ENCODE measurements around the gene TMOD4.

TMOD4 gene

DNA sequence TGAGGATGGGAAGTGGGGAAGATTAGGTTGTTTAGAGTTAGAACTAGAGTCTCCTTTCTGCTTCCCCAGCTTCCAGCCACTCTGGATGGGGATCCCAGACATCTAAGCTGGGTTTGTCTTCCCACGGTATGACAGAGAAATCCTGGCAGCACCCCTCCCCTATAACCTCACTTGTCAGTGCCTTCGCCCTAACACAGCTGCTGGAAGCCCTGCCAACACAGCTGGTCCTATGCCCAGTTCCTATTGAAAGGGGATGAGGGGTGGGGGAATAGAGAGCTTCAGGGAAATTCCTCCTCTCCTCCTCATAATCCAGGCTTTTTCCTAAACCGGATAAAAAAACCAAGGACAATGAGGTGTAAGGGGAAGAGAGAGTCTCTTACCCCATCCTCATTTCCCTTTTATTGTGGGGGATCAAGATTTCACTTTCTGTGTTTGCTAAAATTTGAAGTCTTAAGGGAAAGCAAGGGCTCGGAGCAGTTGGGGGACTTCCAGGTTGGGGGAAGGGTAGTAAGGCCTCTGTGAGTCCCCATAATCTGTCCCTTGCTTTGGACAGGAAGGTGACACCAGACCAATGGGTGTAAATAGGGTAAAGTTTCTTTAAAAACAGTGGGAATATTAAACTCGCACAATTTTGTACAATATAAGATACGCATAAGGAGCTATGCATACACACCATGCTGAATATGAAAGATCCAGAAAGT lies 590 bp downstream of the TMOD4 start:
- DNase-seq: no peak

DNA sequence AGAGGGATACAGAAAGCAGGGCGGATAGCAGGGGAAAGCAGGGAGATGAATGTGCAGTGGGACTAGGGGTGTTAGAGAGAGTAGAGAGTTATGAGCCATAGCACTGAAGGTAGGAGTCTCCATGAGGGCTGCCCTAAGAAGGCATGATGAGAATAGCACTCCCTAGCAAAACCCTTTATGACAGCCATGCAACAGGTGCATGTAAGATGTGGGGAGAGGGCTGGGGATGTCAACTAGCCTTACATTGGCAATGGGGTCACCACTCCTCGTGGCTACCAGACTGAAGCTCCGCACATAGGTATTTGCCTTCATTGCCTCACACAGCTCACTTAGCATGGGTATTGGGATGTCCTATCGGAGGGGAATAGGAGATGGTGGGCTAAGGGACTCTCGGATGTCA lies 4.6 kb downstream of the TMOD4 start:
- no peak for DNase-seq

DNA sequence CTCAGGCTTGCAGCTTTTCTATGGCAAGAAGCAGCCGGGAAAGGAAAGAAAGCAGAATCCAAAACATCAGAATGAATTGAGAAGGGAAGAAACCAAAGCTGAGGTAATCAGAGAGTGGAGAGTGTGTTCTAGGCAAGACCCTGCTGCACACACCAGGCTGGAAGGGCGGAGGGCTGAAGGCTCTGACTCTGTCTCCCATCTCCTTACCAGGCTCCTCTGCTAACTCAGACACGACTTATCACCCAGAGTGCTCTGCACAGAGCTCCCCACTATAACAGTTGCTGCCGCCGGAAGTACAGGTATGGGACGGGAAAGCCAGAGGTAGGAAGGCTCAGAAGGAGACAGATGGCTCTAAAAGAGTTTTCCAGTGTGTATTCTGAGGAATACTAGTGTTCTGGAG lies 8.7 kb downstream of the TMOD4 start:
- no peak for DNase-seq

DNA sequence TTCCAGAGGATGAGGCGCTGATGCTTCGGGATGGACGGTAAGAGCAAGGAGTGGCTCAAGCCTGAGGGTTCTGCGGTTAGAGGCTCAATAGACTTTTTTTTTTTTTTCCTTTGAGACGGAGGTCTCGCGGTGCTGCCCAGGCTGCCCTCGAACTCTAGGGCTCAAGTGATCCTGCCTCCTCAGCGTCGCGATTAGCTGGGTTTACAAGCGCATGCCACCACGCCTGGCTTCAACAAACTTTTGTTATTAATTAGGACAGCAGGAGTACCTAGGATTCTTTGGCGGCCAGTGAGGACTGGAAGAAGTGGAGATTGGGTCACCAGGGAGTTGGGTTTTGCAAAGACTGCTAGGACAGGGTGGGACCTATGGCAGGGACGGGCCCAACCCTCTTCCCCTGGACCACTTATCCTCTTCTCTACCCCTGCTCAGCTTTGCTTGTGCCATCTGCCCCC lies 9.2 kb downstream of the TMOD4 start:
- peak; percentile 69 for DNase-seq

DNA sequence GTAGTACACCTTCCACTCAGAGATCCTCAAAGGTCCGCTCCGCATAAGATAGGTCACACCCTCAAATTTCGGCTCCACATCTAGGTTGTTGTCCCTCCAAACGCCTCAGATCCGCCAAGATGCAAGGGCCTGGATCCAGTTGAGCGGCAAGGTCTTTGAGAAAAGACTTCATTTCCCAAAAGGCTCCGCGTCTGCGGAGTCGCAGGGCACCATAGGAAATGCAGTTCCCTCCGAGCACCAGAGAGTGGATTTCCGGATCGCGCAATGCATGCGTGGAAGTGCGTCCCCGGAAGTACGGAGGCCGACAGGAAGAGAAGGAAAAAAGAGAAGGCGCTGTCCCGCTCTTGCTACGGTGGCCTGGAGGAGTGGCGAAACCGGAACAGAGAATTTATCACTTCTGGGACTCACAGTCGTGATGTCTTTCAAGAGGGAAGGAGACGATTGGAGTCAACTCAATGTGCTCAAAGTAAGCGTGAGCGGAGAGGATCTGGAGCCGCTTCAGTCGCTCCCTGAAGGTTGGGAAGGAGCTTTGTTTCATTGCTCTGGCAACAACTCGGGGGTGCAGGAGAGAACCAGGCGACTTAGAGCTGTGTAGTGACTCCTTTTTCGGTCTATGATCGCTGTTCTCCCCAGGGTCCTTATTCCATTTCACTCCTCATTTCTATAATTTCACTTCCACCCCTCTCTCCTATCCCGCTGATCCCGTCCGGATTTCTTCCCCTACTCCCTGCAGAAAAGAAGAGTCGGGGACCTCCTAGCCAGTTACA lies 9.9 kb downstream of the TMOD4 start, which contains the start of the genes LYSMD1 and SCNM1:
Gene LYSMD1, minus strand, starts transcription at position 165 of the 767 bp plus-strand sequence. CDS start 644 bp downstream, outside the sequence.
Gene SCNM1, plus strand, starts transcription at position 407 of the 767 bp plus-strand sequence. Its CDS starts 9 bp downstream, at position 416.
- peak; percentile 99 for DNase-seq

DNA sequence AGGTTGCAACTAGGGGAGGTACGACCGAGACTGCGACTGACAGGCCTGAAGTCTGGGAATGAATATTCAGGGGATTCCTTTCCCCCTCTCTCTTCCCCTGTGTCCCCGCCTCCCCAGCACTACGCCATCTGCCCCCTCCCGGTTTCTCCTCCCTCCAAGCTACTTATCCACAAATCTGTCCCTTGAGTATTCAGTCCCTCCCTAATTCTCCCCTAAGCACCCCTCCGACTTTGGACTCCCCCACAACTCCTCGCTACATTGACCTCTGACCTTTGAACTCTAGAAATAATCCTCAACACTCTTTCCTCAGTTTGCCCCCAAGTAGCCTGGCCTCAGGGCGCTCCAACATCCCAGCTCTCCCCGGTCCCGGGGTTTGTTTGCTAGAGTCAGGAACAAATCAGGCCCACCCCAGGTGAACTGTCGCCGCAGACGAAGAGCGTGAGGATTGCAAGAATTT lies 10.5 kb downstream of the TMOD4 start:
- DNase-seq: peak; percentile 16

DNA sequence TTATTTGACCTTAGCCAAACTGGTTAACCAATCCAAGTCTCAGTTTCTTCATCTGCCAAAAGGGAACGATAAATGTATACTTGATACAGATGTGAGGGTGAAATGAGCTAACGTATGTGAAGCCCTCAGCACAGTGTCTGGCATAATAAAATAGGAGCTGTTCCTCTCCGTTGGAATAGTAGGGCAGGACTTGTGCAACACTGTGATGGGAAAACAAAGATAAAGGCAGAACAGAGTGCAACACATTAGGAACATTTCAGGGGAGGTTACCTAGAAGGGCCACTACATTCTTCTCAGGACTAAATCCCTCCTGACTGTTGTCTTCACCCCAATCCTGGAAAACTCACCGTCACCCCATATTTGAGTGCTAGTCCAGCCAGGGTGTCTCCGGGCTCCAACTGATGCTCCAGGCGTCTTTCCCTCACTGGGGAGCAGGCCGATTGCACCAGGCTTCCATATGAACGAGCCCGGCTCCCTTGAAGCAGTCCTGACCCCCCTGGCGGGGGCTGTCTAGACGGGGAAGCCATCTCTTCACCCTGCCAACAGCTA lies 11.0 kb downstream of the TMOD4 start:
- DNase-seq: no peak

DNA sequence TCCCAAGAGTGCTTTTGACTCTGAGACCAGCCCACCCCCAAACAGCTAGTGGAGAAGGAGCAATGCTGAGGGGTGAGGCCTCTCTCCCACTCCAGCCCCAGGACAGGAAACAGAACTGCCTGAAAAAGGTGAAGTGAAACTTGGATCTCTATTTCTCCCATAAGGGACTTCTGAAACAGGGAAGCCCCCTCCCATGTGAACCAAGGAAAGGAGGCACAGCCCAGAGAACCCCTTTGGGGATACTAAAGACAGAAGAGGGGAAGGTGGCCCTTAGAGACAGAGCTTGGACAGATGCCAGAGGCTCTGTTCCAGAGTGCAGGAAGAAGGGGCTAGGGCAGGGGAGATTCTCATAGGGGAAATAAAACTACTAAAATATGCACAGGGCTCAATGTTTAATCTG lies 16.4 kb downstream of the TMOD4 start:
- DNase-seq: no peak

DNA sequence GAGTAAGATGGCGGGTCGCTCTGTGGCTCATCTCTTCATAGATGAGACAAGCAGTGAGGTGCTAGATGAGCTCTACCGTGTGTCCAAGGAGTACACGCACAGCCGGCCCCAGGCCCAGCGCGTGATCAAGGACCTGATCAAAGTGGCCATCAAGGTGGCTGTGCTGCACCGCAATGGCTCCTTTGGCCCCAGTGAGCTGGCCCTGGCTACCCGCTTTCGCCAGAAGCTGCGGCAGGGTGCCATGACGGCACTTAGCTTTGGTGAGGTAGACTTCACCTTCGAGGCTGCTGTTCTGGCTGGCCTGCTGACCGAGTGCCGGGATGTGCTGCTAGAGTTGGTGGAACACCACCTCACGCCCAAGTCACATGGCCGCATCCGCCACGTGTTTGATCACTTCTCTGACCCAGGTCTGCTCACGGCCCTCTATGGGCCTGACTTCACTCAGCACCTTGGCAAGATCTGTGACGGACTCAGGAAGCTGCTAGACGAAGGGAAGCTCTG lies 17.0 kb downstream of the TMOD4 start:
- no peak for DNase-seq

DNA sequence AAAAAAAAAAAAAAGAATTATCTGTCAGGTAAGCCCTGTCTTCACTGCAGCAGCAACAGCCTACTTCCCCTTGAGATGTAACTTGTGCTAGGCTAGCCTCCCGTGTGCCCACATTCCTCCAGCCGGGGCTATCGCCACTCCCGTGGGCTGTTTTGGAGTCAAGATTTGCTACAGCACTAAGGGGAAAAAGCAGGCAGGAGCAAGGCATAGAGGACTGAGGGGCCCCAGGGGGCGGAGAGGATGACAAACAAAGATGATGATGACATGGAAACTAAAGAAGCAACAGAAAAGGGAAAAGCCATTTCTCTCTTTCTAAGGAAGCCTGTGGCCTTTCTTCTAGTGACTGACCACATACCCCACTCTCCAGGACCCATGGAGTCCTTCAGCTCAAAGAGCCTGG lies 17.5 kb downstream of the TMOD4 start:
- DNase-seq: no peak

DNA sequence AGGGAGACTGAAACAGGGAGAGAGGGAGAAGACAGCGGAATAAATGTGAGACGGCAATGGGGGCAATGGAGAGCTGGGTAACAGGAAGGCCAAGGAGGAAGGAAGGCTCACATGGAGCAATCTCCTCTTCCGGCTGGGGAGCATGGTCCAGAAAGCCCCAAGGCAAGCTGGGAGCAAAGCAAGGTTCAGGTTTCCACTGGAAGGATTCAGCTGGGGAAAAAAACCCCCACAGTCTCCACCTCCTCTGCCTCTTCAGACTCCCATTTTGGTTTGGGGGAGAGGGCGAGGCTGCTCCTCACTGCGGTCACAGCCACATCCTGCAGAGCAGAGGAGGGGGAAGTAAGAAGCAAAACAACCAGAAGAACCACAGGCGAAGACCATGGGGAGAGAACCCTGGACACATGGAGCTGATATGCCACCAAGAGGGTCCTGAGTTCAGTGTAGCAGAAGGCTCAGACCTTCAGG lies 18.7 kb downstream of the TMOD4 start:
- peak; percentile 83 for DNase-seq

DNA sequence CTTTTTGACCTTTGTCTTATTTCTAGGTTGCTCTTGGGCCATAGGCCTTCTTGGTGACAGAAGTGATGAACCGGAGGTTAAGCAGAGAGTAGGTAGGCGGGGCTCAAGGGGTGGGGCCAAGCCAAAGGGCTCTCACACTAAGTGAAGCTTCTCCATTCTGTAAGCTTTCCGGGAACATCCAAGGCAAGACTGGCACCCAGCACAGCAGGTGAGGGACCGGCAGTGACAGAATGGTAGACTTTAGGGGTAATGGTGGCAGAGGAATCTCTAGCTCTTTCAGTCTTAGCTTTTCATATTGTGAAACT lies 19.3 kb downstream of the TMOD4 start, which contains the start of gene TNFAIP8L2:
Gene TNFAIP8L2, plus strand, starts transcription at position 135 of the 305 bp plus-strand sequence. CDS start 2,049 bp downstream, outside the sequence.
- DNase-seq: peak; percentile 93

DNA sequence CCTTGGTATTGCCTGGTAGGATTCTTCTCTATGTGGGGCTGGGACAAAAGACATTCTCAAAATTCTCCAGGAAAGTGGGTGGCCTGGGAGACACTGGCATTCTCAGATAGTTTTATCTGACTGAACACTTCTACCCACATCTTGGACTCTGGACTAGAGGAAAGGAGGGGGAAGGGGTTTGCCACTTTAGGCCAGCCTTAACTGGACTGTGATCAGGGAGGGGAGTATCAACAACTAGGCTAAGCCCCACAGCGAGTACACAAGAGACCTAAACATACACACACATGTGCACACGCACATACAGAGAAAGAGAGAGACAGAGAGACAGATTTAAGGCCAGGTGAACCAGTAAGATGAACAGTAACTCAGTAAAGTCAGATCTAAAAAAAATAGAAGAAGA lies 28.1 kb downstream of the TMOD4 start:
- peak; percentile 61 for DNase-seq

DNA sequence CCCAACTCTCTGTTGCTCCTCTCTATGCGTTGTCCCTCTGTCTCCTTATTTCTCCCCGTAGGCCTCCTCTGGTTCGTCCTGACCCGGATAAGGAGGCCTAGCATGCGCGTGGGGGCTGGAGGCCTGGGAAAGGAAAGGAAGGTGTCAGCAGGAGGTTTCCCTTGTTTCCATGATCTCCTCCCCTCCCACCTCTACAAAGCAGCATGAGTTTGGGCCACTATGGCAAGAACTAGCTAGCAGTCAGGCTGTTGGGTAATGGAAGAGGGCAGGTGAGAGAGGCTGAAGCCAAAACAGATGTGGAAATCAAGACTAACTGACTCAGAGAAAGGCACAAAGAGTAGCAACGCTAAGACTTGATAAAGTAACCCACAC lies 28.7 kb downstream of the TMOD4 start:
- DNase-seq: no peak

DNA sequence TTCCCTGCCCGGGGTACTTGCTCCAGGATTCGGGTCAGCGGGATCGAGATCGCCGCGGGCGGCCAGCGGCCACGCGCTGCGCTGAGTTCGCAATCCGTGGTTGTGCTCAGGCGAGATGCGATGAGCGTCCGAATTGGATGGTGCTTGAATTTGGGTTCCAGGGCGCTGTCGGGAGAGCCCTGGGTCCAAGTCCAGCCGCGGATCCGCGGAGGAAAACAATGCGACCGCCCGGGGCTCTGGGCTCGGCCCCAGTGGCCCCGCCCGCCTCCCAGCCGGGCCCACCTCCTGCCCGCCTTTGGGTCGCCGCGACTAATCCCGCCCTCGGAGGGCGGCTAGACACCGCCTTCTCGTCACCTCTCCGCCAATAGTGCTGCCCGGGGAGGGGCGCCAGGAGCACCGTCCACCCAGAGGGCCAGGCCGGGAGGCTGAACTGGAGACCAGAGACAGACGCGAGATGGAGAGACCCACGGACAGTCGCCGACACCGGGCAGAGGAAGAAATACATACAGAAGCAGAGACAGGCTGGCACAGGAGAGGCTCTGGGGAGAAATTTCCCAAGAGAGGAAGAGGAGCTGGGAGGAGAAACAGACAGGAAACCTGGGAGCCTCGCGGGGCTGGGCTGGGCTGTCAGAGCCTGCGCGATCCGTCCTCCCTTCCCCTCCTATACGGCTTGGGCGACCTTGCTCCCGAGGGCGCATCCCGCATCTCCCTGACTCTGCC lies 29.2 kb downstream of the TMOD4 start, which contains the start of gene SEMA6C:
Gene SEMA6C, minus strand, starts transcription at position 220 of the 720 bp plus-strand sequence. CDS start 4,010 bp downstream, outside the sequence.
- peak; percentile 95 for DNase-seq

DNA sequence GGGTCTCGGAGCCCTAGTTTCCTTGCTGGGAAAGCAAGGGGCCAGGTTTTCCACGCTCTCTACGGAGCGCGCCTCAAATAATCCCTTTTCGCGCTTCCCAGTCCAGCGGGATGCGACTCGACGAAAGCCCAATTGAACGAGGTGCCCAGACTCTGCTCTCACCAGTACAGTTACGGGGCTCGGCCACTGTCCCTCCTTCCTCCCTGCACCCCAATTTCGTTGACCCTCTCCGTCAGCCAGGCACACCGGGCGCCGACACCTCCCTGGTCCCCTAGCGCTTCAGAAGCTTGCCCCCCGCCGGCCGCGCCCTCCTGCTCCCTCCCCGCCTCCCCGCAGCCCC lies 29.7 kb downstream of the TMOD4 start:
- DNase-seq: no peak

DNA sequence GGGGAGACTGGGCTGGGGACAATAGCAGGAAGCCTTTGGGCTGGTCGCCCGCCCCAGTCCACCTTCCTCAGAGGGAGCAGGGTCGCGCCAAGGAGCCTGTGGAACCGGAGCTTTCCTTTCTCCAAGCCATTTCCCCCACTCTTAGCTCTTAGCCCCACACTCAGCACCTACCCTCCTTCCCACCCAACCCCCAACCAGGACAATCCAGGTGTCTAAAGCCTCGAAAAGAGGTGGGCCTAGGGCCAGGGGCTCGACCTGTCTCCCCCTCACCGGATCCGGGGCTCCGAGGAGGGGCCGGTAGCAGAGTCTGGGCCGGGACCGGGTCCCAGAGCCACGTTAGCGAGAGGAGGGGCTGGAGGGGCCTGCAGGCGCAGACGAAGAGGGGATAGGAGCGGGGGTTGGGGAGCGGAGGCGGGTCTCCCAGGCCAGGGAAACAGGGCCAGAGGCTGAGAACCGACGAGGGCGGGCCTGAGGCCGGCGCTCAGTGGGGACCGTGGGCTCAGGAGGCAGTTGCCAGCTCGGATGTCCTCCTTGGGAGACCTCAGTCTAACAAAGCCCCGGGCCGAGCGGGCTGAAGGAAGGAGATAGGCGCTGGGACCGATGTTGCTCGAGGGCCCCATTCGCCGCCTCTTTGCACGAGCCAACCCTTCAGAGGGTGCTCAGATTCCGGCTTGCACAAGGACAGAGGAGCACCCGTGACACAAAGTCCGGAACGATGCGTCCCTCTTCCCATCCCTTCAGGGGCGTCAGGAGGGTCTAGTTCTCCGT lies 30.3 kb downstream of the TMOD4 start:
- peak; percentile 70 for DNase-seq

DNA sequence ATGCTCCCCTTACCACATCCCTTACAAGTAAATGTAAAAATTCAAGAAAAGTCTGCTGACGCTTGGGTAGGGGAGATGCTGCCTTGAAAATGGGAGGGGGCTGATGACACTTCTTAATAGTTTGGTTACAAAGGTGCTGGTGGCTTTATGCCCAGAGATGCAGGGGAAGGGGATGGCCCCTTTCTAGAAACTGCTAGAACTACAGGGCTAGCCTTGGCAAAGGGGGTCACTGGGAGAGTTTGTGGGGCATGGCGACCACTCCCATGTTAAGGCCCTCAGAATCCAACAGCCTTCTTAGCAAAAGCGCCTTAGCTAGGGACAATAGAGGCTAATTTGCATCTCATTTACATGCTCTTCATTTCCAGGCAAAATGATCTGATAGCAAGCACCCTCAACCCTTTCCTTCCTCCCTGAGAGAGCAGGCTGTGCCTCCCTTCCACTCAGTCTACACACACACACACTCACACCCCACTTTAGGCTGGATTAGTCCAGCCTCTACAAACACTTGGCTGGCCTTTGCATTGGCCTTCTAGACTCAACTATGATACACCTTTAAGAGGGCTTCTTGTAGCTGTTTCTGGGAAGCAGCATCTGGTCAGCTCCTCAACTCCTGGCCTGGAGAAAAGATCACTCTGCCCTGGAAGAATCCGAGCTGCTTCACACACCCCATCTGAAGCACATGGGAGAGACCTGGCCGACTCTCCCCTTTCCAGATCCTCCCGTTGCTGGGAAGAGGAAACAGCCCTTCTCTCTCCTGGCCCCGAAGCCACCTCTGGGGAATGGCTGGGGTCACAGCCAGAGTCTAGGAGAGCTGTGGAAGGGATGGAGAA lies 31.1 kb downstream of the TMOD4 start:
- peak; percentile 42 for DNase-seq

DNA sequence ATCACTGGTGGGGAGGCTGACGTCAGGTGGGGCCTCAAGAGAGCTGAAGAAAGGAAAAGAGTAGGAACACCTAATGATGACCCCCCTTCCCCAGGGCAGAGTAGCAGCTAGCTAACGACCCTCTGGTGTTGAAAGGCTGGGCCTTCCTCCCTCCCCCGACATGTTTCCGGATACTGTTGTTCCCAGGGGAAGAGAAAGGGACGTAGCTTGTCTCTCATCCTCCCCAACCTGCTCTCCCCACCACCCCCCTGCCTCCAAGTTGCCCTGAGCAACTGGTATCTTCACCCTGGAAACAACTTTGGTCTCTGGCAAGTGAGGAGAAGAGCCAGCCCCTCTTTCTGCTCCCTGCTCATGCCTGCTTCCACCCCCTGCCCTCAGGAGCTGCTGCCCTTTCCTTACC lies 31.8 kb downstream of the TMOD4 start:
- DNase-seq: no peak

DNA sequence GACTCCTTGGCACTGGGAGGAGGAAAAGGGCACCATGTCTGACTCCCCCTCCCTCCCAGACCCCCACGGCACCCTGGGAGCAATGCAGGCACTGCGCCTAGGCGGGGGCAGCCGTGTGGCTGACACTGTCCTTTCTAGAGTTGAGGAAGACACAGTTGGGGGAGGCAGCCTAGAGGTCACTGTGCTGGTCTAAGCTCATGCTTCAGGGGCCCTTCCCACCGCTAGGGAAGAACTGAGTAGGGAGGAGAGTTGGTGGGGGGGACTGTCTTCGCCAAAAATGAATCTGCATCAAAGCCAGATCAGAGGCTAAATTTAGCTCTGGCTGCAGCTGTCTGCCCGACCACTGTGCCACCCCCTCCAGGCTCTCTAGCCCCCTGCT lies 32.7 kb downstream of the TMOD4 start:
- DNase-seq: no peak

DNA sequence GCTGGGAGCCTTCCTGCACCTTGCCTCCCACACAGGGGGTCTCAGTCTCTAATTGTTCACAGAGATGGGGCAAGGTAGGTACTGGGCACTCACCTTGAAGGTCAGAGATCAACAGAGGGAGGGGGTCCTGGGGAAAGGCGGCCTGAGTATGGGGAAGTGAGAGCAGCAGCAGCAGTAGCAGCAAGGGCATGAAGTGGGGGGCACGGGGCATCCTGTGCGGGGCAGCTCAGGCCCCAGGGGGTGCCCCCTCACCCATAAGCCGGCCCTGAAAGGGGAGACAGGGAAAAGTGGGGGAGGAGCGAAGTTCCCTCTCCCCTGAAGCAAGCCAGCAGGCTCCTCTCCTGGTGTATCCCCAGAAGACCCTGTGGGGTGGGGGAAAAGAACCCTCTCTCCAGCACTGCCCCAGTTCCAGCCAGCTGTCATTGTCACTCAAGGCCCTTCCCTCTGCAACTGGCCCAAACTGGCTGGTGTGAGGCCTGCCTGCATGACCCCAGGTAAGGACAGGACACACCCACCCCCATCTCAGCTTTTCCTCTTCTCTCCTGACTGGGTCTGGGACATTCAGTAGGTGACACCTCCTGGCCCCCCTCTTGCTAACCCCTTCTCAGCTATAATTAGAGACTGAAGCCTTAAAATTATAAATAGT lies 33.2 kb downstream of the TMOD4 start:
- DNase-seq: no peak

Measured in hematopoietic multipotent progenitor cell treated with erythropoietin and hydrocortisone succinate and interleukin-3 and kit ligand, for 6 days (in vitro differentiated cells).